GM23338 (cell line): ENCODE data around the gene OPN1SW.

Experiments used
- CTCF ChIP-seq, 2 experiments: fragments of 200-600 bp in 1 of 2; sonication (generic) in 1 of 2; conservative IDR thresholded peaks; 2 replicates each; pipeline versions ENCODE4 v1.5.1 to v1.6.1; 2016 to 2017; ENCODE audit warnings: antibody characterized with exemption in 2 of 2, low read depth in 2 of 2, mild to moderate bottlenecking in 2 of 2, moderate library complexity in 1 of 2
- EZH2phosphoT487 ChIP-seq: fragments of 200-600 bp; sonication (generic); IDR thresholded peaks from one replicate; pipeline ENCODE4 v1.8.1; 2018; ENCODE audit warnings: antibody characterized with exemption; ENCODE audit not compliant: unreplicated experiment

GRCh38 chr7:128755075-128755818 is 20.3 kb downstream of the OPN1SW start:
- no peak for TF ChIP-seq EZH2phosphoT487
- no peak for TF ChIP-seq CTCF (conservative IDR thresholded peaks at IDR 0.05; ENCODE audit: low read depth in 2 of 2)
